HuH-7.5 (cell line): Measurements from ENCODE around the gene FLT3.

Experiments
- DNase-seq: peaks from one replicate; pipeline ENCODE4 v3.0.0; 2011; ENCODE audit warnings: low spot score

Gene FLT3

DNA sequence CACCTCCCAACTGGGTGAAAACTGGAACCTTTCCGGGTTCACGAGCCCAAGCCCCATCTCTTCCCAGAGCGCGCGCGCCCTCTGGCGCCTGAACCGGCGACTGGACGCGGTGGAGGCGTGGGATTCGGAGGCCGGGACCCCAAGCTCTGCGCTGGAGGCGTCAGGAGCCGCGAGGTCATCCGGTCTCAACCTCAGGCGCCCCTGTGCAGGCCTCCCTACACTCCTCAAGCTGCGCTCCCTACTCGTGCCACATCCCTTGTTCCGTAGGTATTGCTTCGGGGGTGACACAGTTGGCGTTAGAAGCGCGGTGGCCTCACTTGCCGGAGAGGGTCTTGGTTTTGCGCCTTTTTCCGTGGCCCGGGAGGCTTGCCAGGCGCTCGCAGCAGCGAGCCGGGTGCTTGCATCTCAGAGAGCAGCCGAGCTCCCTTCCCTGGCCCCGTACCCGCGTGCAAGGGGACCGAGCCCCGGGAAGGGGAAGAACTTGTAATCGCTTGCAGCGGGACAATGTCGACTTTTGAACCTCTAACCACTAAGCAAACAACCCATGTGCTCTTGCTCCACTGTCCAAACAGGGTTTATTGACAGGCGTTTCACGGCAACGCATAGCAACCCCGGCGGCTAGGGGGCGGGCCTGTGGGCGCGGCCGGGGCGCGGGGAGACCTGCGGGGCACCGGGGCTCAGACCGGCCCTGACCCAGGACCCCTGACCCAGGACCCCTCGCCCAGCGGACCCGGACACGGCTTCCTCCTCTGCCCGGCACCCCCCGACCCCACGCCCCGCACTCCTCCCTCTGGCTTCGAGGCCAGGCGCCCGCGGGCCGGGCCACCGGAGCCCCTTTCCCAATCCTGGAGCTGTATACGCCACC, 139.8 kb downstream of the FLT3 start:
- peak; percentile 90 for DNase-seq

DNA sequence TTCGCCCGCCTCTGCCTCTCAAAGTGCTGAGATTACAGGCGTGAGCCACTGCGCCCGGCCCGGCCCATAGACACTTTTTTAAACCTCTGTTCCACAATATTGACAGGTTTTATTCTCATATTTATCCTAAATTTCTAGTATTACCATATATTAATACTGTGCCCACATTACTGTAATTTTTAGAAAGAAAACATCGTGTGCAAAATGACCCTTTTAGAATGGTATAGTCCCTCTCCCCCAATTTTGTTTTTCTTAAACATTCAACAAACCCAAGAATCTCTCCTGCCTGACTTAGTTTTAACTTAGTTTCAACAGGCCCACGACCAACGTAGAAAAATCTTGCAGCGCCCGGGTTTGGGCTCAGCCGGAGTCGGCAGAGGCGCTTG, 140.4 kb downstream of the FLT3 start:
- DNase-seq = no peak

DNA sequence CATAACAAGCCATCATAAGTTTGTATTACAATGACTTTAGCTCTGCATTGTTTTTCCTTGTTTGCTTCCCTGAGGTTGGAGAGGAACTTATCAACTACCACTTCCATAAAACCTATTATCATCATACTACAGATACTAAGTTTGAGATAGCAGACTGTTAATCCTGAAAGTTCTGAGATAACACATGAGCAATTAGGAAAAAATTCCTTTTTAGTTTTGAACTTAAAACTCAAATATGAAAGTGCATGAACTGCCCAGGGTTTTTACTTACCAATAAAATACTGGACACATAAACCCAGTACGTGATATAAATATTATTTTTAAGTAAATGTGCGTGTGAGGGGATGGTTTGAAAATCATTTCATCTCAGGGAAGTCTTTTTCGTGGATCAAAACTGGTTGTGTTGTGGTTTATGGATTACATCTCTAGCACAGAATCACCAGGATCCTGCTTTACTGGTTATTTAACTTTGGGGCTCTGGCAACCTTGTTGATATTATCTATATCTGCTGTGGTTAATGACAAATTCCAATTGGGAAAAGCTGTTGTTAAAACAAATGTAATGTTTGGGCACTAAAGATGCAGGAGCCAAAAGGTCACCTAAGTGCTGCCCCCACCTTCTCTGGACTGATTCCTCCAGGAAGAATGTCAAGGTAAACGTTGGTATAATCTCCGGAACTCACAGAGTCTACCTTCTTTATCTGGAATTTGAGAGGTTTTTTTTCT, 143.6 kb downstream of the FLT3 start:
- no peak for DNase-seq

DNA sequence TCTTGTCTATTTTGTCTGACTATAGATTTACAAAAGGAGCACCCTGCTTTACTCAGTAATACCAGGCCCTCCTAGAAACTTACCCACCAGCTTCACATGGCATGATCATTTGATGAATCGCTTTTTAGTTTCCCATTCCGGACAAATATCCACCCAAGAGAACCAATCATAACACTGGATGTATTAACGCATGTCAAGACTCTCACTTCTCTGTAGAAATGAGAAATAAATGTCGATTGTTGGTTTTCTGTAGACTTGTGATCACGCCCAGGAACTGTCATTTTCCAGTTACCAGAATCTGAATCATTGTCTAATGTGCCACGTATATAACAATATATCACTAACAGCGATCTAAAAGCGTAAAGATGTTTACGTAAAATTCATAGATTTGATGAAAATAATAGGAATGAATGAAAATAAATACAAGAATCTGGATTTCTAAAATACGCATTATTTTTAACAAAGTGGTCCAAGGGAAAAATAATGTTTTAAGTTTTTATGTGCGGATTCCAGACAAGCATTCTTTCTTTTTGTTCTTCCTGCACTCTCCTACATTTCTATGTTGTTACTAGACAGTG, 145.3 kb downstream of the FLT3 start:
- DNase-seq = no peak

DNA sequence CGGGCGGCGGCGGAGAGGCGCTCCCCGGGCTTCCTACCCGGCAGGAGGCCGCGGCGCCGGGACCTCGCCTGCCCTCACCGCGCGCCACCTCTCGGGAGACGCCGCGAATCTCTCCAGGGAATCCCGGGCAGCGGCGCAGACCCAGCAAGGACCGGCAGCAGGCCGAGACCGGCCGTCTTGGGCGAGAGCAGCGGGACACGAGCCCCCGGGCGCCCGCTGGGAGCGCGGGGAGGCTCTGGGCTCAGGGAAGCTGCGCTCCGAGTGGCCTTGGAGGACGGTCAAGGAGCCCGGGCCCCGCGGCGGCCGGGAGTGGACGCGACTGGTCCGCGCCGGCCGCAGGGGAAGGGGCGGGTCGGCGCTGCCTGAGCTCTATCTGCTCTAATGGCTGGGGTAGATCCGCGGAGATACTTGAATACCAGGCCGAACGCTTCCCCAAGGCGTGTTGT, 145.9 kb downstream of the FLT3 start:
- no peak for DNase-seq

DNA sequence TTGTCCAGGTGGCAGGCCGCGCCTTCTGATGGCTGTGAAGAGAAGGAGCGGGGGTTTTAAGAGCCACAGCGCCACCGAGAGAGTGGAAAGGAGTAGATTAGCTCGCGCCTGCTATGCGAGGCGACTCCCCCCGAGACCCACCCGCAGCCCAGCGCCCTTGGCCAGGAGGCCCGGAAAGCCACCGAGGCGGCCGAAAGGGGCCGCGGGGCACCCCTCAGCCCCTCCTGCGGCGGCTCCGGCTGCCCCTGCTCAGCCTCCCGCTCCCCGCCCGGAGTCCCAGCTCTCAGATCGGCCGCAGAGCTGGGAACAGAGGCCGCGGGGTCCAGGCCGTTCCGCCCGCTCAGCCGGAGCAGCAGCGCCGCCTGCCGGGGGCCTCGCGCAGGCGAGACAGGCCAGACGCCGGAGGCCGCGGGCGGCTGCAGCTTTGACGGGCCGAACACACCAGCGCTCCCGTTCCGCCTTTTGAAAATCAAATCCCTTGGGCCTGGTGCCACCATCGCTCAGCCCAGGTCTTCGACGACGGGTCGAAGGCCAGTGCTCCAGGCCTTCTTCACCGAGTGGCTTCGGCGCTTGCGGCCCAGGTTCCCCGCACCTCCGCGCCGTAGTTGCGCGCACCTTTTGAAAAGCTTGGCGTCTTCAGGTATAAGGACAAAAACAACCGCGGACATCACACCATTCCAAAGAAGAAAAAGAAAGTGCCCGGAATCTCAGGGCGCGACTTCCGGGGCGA, 146.5 kb downstream of the FLT3 start:
- peak; percentile 65 for DNase-seq
